ENCODE measurements around the gene SH3GLB1.

Gene SH3GLB1

DNA sequence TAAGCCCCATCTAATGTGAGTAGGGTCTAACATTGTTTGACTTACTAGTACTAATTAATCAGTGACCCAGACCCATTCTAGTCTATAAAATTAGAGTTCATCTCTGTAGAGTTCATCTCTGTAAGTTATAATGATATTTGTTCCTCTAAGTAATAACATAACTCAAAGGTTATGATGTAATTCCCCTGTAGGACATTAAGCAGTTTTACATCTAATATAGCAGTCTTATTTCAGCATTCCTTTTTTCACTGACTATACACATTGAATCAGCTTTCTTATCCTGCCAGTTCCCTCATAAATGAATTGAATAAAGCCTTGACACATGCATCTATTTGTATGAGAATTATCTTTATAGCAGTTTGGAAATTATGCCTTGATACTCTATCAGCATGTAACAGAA lies 90.9 kb downstream of the SH3GLB1 start:
- H3K27me3 ChIP-seq (ENCODE audit: control insufficient read depth in 1 of 2, insufficient read depth in 2 of 2, low read length in 2 of 2), result no peaks in the 10 kb centered on the region
- no peaks in the 10 kb centered on the region for H3K36me3 ChIP-seq (ENCODE audit: control insufficient read depth in 2 of 2, insufficient read depth in 2 of 2, low read length in 2 of 2)
- H3K4me3 ChIP-seq (ENCODE audit: low read length in 2 of 2), result no peak overlapping the region
- H3K4me1 ChIP-seq (ENCODE audit: control insufficient read depth, insufficient read depth, low read length), result peaks cover 10% of the 10 kb centered on the region
- H3K27ac ChIP-seq (ENCODE audit: low read length), result no peak overlapping the region
- H3K9ac ChIP-seq (ENCODE audit: low read length in 2 of 2), result no peak overlapping the region
- no peaks in the 10 kb centered on the region for H3K9me3 ChIP-seq (ENCODE audit: control insufficient read depth in 2 of 2, low read length in 2 of 2)
